22Rv1 (cell line): Measurements from ENCODE around the gene DIP2C.

Source experiments
- CTCF ChIP-seq: fragments of 450-650 bp; IDR thresholded peaks from 2 replicates; pipeline ENCODE4 v1.5.1; 2017; ENCODE audit warnings: mild to moderate bottlenecking
- ZFX ChIP-seq: fragments of 450-650 bp; IDR thresholded peaks from 2 replicates; pipeline ENCODE4 v1.6.1; 2017; ENCODE audit warnings: antibody characterized with exemption, borderline replicate concordance

GRCh38 chr10:351770-352334 lies 337.6 kb downstream of the DIP2C start:
- TF ChIP-seq CTCF (no peak), ZFX (no peak)
